NB4 (cell line): ENCODE results near the gene ZSCAN22.

Source experiments
- DNase-seq: peaks from one replicate; pipeline ENCODE4 v3.0.0; 2010; ENCODE audit warnings: low read depth
- H3K4me3 ChIP-seq: one replicate; pipeline ENCODE4 v1.5.1; 2011; ENCODE audit warnings: mild to moderate bottlenecking, low read depth, low read length, moderate library complexity
- CTCF ChIP-seq: IDR thresholded peaks from one replicate; pipeline ENCODE4 v1.5.1; 2012; ENCODE audit warnings: low read depth, low read length
- MYC ChIP-seq: IDR thresholded peaks from 2 replicates; pipeline ENCODE4 v1.6.1; 2011; ENCODE audit warnings: low read depth, low read length
- POLR2A ChIP-seq: IDR thresholded peaks from 2 replicates; pipeline ENCODE4 v1.6.1; 2011; ENCODE audit warnings: mild to moderate bottlenecking; ENCODE audit not compliant: insufficient read length; ENCODE audit errors: extremely low read depth
- TF ChIP-seq, protein P1 (sequence below): IDR thresholded peaks from 2 replicates; pipeline ENCODE4 v1.6.1; 2011; ENCODE audit warnings: low read depth, low read length

ZSCAN22 gene

GRCh38 chr19:58326914-58327726, at the start of gene ZSCAN22:
ZSCAN22 (plus strand) TSS chr19:58326994; CDS start chr19:58334803, 7,809 bp downstream.
- TF ChIP-seq MYC (peak; percentile 23; the same call in 1 of the 2 replicates), CTCF (no peak), POLR2A (peak; percentile 18)
- peak; percentile 92 for DNase-seq
- H3K4me3 ChIP-seq, result peak within 1 kb of the TSS; percentile 91

DNA sequence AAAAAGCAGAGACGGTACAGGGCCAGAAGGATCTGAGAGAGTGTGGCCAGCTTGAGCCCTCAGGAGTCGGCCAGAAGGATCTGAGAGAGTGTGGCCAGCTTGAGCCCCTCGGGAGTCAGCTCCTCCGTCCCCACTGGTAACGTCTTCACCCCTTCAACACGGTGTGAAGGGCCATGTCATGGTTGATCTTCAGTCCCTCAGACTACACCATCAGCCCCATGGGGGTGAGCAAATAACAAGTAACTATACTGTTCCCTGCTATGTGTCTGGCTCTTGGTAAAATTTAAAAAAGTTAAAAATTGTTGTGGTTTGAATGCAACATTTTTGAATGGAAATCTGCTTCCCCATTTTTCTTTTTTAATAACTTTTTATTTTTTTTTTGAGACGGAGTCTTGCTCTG, 49.6 kb upstream of the ZSCAN22 start:
- no peak for DNase-seq
- TF ChIP-seq, protein P1, sequence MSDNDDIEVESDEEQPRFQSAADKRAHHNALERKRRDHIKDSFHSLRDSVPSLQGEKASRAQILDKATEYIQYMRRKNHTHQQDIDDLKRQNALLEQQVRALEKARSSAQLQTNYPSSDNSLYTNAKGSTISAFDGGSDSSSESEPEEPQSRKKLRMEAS, result no peak
- TF ChIP-seq CTCF (no peak), MYC (no peak), POLR2A (no peak)
- H3K4me3 ChIP-seq, result no peak overlapping the region

DNA sequence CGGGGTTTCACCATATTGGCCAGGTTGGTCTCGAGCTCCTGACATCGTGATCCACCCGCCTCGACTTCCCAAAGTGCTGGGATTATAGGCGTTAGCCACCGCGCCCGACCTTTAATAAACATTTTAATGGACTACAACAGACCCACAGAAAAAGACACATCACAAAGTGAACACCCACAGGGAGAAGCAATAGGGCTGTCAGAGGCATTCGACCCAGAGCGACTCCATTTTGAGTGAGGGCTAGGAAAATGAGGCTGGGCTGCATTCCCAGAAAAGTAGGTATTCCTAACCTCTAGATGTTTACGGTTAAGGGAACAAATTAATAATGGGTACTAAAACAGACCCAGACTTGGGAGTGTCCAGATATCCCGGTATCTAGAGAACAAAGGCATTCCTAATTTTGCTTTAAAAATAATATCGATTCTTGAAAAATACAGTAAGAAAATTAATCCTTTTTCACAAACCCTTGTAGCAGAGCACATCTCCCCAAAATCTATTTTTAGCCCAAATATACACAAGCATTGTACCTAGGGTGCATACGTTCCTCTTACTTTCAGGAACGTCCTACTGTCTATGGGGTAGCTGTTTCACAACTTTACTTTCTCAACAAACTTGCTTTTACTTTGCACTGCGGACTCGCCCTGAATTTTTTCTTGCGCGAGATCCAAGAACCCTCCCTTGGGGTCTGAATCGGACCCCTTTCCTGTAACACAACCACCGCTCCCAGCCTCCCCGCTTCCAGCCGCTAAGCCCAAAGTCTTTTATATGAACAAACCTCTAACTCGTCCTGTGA, 48.9 kb upstream of the ZSCAN22 start:
- H3K4me3 ChIP-seq, result peak overlapping the region; percentile 84
- TF ChIP-seq, protein P1, result no peak
- TF ChIP-seq CTCF, result no peak
- no peak for TF ChIP-seq POLR2A
- TF ChIP-seq MYC, result no peak
- no peak for DNase-seq

GRCh38 chr19:58278541-58279041, 48.2 kb upstream of the ZSCAN22 start, which contains the start of gene ZNF8:
ZNF8 (plus strand) TSS chr19:58278955; CDS start chr19:58279082, 127 bp downstream.
- peak within 1 kb of the TSS; percentile 84 for H3K4me3 ChIP-seq
- TF ChIP-seq, protein P1, result peak; percentile 30; the same call in 1 of the 2 replicates
- TF ChIP-seq CTCF (no peak), POLR2A (peak; percentile 61)
- peak; percentile 98 for DNase-seq

- no peak for TF ChIP-seq CTCF
- no peak for TF ChIP-seq MYC
- TF ChIP-seq, protein P1, result no peak
- no peak for TF ChIP-seq POLR2A
- H3K4me3 ChIP-seq, result peak overlapping the region; percentile 76
- peak; percentile 54 for DNase-seq
Observed at GRCh38 chr19:58279042-58279924, 47.5 kb upstream of the ZSCAN22 start.
